GM12878 (cell line): ENCODE data around the gene EEFSEC. TPM values are rescaled to one million over a fixed set of nuclear protein-coding genes. Genes with fewer than 3 reads are reported as not detected.

Source experiments
- ATAC-seq: fragments of 200-7000 bp; cut with Tn5 transposase; 3 replicates; pipeline ENCODE4 v1.9.1; 2020; ENCODE audit warnings: mild to moderate bottlenecking, moderate library complexity
- BruUV-seq: library from RNA; stranded (reverse); fragments of 400-500 nt; replicated peaks from 2 replicates; lab custom pipeline; 2021; lab: Mats Ljungman, UMichigan
- CTCF ChIA-PET: fragments of 300-600 bp; sonication (Branson Sonifier 250); formaldehyde crosslinking; extraction: SDS; loops from one replicate; lab custom pipeline; 2021; ENCODE audit warnings: inconsistent platforms; lab: Yijun Ruan, JAX
- POLR2A ChIA-PET: fragments of 350-600 bp; formaldehyde crosslinking; extraction: SDS; loops from one replicate; lab custom pipeline; 2021; ENCODE audit warnings: inconsistent platforms; lab: Charles Lee
- RAD21 ChIA-PET: fragments of 300-600 bp; sonication (Branson Sonifier 250); formaldehyde crosslinking; loops from one replicate; lab custom pipeline; 2023; ENCODE audit warnings: antibody characterized with exemption; ENCODE audit not compliant: unreplicated experiment; lab: Charles Lee
- SMC1A ChIA-PET: fragments of 300-600 bp; sonication (Branson Sonifier 250); formaldehyde crosslinking; loops from one replicate; lab custom pipeline; 2023; ENCODE audit not compliant: unreplicated experiment, uncharacterized antibody; lab: Charles Lee
- DNase-seq: peaks from one replicate; pipeline ENCODE4 v3.0.0-alpha.2; 2011; ENCODE audit warnings: low read depth, low spot score
- FAIRE-seq: peaks from 3 replicates; lab custom pipeline; 2011; peaks lifted over from hg19 to GRCh38; lab: Jason Lieb, UNC
- H2AFZ ChIP-seq: 2 replicates; pipeline ENCODE4 v1.6.0; 2011; ENCODE audit warnings: low read depth, low read length, control low read depth; ENCODE audit not compliant: control insufficient read depth
- H3K27ac ChIP-seq: 2 replicates; pipeline ENCODE4 v1.5.1; 2011; ENCODE audit warnings: control low read depth; ENCODE audit not compliant: control insufficient read depth, insufficient read depth
- H3K27me3 ChIP-seq, 2 experiments: replicated peaks in 1 of 2; 2 replicates each; pipeline versions ENCODE4 v1.6.0 to v1.6.1; 2011; ENCODE audit warnings: low read length in 1 of 2; ENCODE audit not compliant: control insufficient read depth in 2 of 2, insufficient read depth in 2 of 2
- H3K36me3 ChIP-seq, 2 experiments: 2 replicates each; pipeline ENCODE4 v1.5.1; 2011; ENCODE audit warnings: low read length in 1 of 2; ENCODE audit not compliant: control insufficient read depth in 2 of 2, insufficient read depth in 2 of 2
- H3K4me1 ChIP-seq: 2 replicates; pipeline ENCODE4 v1.6.1; 2011; ENCODE audit warnings: mild to moderate bottlenecking, low read length, moderate library complexity, mixed read lengths; ENCODE audit not compliant: control insufficient read depth, insufficient read depth
- H3K4me2 ChIP-seq: 2 replicates; pipeline ENCODE4 v1.6.0; 2011; ENCODE audit warnings: control low read depth; ENCODE audit not compliant: control insufficient read depth, insufficient read depth
- H3K4me3 ChIP-seq: fragments of 200-600 bp; sonication (generic); 2 replicates; pipeline ENCODE4 v1.5.1; 2016
- H3K79me2 ChIP-seq: 2 replicates; pipeline ENCODE4 v1.6.0; 2011; ENCODE audit warnings: low read length; ENCODE audit not compliant: control insufficient read depth, insufficient read depth
- H3K9ac ChIP-seq: 2 replicates; pipeline ENCODE4 v1.8.0; 2011; ENCODE audit warnings: low read length, control low read depth, mixed read lengths; ENCODE audit not compliant: control insufficient read depth, insufficient read depth
- H3K9me3 ChIP-seq: replicated peaks from 3 replicates; pipeline ENCODE4 v1.5.1; 2011; ENCODE audit warnings: mild to moderate bottlenecking, low read length; ENCODE audit not compliant: control insufficient read depth, insufficient read depth
- H4K20me1 ChIP-seq: 2 replicates; pipeline ENCODE4 v1.6.0; 2011; ENCODE audit not compliant: control insufficient read depth, insufficient read depth
- DPF2 ChIP-seq: fragments of 450-650 bp; IDR thresholded peaks from 2 replicates; pipeline ENCODE4 v1.6.1; 2017; ENCODE audit warnings: mild to moderate bottlenecking
- ETV6 ChIP-seq, 2 experiments: fragments of 450-650 bp in 1 of 2; IDR thresholded peaks in 1 of 2; conservative IDR thresholded peaks in 1 of 2; 2 replicates each; pipeline ENCODE4 v1.6.1; 2014; ENCODE audit warnings: antibody characterized with exemption in 1 of 2, borderline replicate concordance in 1 of 2, low read depth in 1 of 2, mild to moderate bottlenecking in 1 of 2, moderate library complexity in 1 of 2
- IKZF2 ChIP-seq, 2 experiments: fragments of 450-650 bp; IDR thresholded peaks; 2 replicates each; pipeline ENCODE4 v1.6.1; 2017; ENCODE audit warnings: mild to moderate bottlenecking in 2 of 2, moderate library complexity in 2 of 2
- LARP7 ChIP-seq: fragments of 450-650 bp; IDR thresholded peaks from 2 replicates; pipeline ENCODE4 v1.6.1; 2017; ENCODE audit warnings: mild to moderate bottlenecking
- MXI1 ChIP-seq: fragments of 150-350 bp; IDR thresholded peaks from 2 replicates; pipeline ENCODE4 v1.6.1; 2011; ENCODE audit warnings: low read depth, mild to moderate bottlenecking, inconsistent platforms, low read length, improper control_type of control experiment
- NKRF ChIP-seq: fragments of 450-650 bp; conservative IDR thresholded peaks from 2 replicates; pipeline ENCODE4 v1.6.1; 2017; ENCODE audit warnings: mild to moderate bottlenecking, moderate library complexity
- NRF1 ChIP-seq: conservative IDR thresholded peaks from 2 replicates; pipeline ENCODE4 v1.6.1; 2011; ENCODE audit warnings: mild to moderate bottlenecking, low read depth, low read length, improper control_type of control experiment
- RFX5 ChIP-seq: IDR thresholded peaks from 2 replicates; pipeline ENCODE4 v1.6.1; 2011; ENCODE audit warnings: low read depth, low read length, improper control_type of control experiment
- USF1 ChIP-seq: IDR thresholded peaks from 2 replicates; pipeline ENCODE4 v1.6.1; 2011; ENCODE audit warnings: borderline replicate concordance, low read depth, mild to moderate bottlenecking, moderate library complexity, mixed read lengths, low read length; ENCODE audit not compliant: insufficient read depth; ENCODE audit errors: extremely low read length
- YBX1 ChIP-seq: fragments of 450-650 bp; IDR thresholded peaks from 2 replicates; pipeline ENCODE4 v1.6.1; 2016; ENCODE audit warnings: antibody characterized with exemption
- ZZZ3 ChIP-seq: IDR thresholded peaks from 2 replicates; pipeline ENCODE4 v1.6.1; 2011; ENCODE audit warnings: low read depth; ENCODE audit not compliant: control insufficient read depth, insufficient read length
- WGBS: methylation state at CpG from one replicate; pipeline ENCODE4 v1.1.6; 2016; ENCODE audit warnings: low lambda C conversion rate; ENCODE audit not compliant: insufficient replicate concordance, insufficient coverage; ENCODE audit errors: missing lambda C conversion rate; 5-methylcytosine and 5-hydroxymethylcytosine counted together
- in situ Hi-C: fragments of 300-500 bp; cut with MboI; formaldehyde crosslinking; loops from 9 replicates; pipeline ENCODE4 v1.14.3; 2018; ENCODE audit warnings: mixed read lengths
- intact Hi-C: fragments of 100-400 bp; cut with micrococcal nuclease; formaldehyde crosslinking; loops from one replicate; pipeline ENCODE4 v1.14.2; 2022; ENCODE audit not compliant: unreplicated experiment
- polyA plus RNA-seq, 11 experiments: library from polyadenylated mRNA; depleted of rRNA in 4 of 11; unstranded in 6 of 11; stranded (reverse) in 5 of 11; fragments of >200 nt; fragmentation: Nextera tagmentation in 4 of 11; fragmentation: Illumina TruSeq in 1 of 11; extraction: Ambion mirVana in 4 of 11; extraction: Trizol in 1 of 11; gene quantifications; 1 replicate in 1 of 11; 2 replicates in 10 of 11; pipeline versions ENCODE4 v1.2.1 to v1.2.3, GENCODE V29; 2011 to 2016; ENCODE audit warnings: inconsistent platforms in 2 of 11, missing spikeins in 2 of 11, low read depth in 1 of 11
- total RNA-seq, 4 experiments: library from RNA; depleted of rRNA in 3 of 4; stranded (reverse); fragments of >200 nt in 3 of 4; fragmentation: Illumina TruSeq in 1 of 4; extraction: Trizol in 1 of 4; gene quantifications; 2 replicates each; pipeline versions ENCODE4 v1.2.1 to v1.2.3, GENCODE V29; 2013 to 2021

The EEFSEC gene
- total and polyA plus RNA-seq, 10 of the 15 experiments (the other 5 are each of a cell fraction or from before 2014, with no cell fraction given) = 0.29 to 29.1 (median 16.1) TPM

GRCh38 chr3:128326051-128326823, 173.0 kb downstream of the EEFSEC start:
- BruUV-seq = no TSS peak
- Histone ChIP-seq H2AFZ (no peak overlapping the region), H3K9me3 (no peaks in the 10 kb centered on the region), H3K4me2 (no peak overlapping the region), H3K4me1 (no peaks in the 10 kb centered on the region), H3K36me3 (no peaks in the 10 kb centered on the region), H3K27ac (no peak overlapping the region), H3K4me3 (no peak overlapping the region), H4K20me1 (0 out of 2 replicates have a peak, but pooled peaks cover 3% of the 10 kb centered on the region), H3K9ac (no peak overlapping the region), H3K27me3 (no peaks in the 10 kb centered on the region), H3K79me2 (no peaks in the 10 kb centered on the region)
- ChIA-PET SMC1A (no interaction called here), RAD21 (no interaction called here), POLR2A (no interaction called here), CTCF (interaction anchor here (1.5 kb wide), 1 partner anchor 231 kb away, joined by 5 read pairs; no protein-coding TSS in a partner anchor)
- in situ Hi-C loops = no loop called here
- ATAC-seq (no peak), DNase-seq (no peak), FAIRE-seq (no peak)
- TF ChIP-seq LARP7 (no peak), NRF1 (no peak), NKRF (no peak), IKZF2 (IDR thresholded peaks at IDR 0.05) (no peak)
- 88% methylated on average over 4 of the region's 4 CpGs for WGBS
- intact Hi-C loops = no loop called here

DNA sequence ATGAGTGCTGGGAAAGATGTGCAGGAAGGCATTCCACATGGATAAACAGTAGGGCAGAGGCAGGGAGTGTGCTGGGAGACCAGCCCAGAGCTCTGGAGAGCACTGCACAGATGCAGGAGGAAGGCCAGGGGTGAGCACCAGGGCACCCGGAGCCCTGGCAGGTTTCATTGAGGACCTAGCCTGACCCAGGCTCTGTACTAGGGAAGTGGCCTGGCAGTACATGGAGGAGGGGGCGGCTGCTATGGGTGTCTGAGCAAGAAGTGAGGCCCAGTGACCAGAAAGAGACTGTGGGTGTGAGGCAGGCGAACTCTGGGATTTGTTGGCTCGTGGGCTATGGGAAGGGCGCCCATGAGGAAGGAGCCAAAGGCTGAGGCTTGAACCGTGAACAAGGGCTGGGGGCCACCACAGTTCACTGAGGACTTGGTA, 174.3 kb downstream of the EEFSEC start:
- H3K4me3 ChIP-seq = no peak overlapping the region
- H3K4me1 ChIP-seq = no peaks in the 10 kb centered on the region
- 92% methylated on average over 5 of the region's 6 CpGs for WGBS
- H4K20me1 ChIP-seq = no peaks in the 10 kb centered on the region
- H3K4me2 ChIP-seq = no peak overlapping the region
- no peak overlapping the region for H3K27ac ChIP-seq
- ChIA-PET POLR2A (no interaction called here), SMC1A (no interaction called here), RAD21 (no interaction called here)
- no peaks in the 10 kb centered on the region for H3K27me3 ChIP-seq
- H3K79me2 ChIP-seq = no peaks in the 10 kb centered on the region
- no peaks in the 10 kb centered on the region for H3K9me3 ChIP-seq
- BruUV-seq = no TSS peak
- no peak overlapping the region for H3K9ac ChIP-seq
- TF ChIP-seq RFX5 (no peak), DPF2 (no peak), ZZZ3 (no peak), MXI1 (no peak), ETV6 (conservative IDR thresholded peaks at IDR 0.05 in 1 of 2, IDR thresholded peaks at IDR 0.05 in 1 of 2; ENCODE audit: borderline replicate concordance in 1 of 2, low read depth in 1 of 2) (no peak), USF1 (no peak), YBX1 (no peak)
- TF ChIP-seq, all 136 proteins: peak for 0
- Histone ChIP-seq H3K36me3 (no peaks in the 10 kb centered on the region), H2AFZ (no peak overlapping the region)
- intact Hi-C loops (no loop called here), in situ Hi-C loops (no loop called here)
- DNase-seq (no peak), FAIRE-seq (no peak), ATAC-seq (no peak)
- CTCF ChIA-PET = no interaction called here
